DMS114 treated with DMSO at 0.1 percent for 48 hours (cell line): Measurements from ENCODE around the gene PNMA8C.
"Not testable (repeated sequence)": the region's sequence is repeated elsewhere in the genome, so short reads cannot be mapped to it uniquely, and the experiment has no call there.

ENCODE experiments used
- DNase-seq: peaks from one replicate; lab custom pipeline; 2025; ENCODE audit not compliant: unreplicated experiment; lab: John Stamatoyannopoulos, UW

The PNMA8C gene

DNA sequence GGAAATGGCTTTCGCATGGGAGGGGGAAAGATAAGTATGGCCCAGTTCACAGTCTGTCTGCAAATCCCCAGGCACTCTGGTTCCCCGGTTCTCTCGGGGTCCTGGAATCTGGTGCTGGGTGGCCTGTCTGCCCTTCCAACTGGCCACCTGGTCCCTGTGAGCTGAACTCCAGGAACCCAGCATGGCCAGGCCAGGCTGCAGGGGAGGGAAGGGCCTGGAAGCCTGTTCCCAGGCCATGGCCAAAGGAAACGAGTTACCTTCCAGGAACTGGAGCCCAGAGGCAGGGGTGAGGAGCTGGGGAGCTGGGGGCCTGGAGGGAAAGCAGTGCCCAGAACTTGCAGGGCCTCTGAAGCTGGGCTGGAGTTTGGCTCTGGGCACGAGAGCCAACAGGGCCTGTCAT, 19.1 kb upstream of the PNMA8C start:
- DNase-seq: no peak

- DNase-seq: no peak
These were observed 18.3 kb upstream of the PNMA8C start for GRCh38 chr19:46447006-46447405.

DNA sequence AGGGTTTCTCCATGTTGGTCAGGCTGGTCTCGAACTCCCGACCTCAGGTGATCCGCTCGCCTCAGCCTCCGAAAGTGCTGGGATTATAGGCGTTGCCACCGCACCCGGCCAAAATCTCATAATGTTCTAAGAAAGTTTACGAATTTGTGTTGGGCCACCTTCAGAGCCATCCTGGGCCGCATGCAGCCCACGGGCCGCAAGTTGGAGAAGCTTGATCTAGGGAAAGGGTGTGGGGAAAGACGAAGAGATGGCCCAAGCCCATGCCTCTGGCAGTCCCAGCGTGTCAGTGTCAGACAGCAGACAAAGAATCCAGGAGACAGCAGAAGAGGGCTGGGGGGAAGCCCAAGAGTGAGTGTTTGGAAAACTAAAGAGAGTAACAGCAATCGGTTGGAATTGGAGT, 17.3 kb upstream of the PNMA8C start:
- no peak for DNase-seq

DNA sequence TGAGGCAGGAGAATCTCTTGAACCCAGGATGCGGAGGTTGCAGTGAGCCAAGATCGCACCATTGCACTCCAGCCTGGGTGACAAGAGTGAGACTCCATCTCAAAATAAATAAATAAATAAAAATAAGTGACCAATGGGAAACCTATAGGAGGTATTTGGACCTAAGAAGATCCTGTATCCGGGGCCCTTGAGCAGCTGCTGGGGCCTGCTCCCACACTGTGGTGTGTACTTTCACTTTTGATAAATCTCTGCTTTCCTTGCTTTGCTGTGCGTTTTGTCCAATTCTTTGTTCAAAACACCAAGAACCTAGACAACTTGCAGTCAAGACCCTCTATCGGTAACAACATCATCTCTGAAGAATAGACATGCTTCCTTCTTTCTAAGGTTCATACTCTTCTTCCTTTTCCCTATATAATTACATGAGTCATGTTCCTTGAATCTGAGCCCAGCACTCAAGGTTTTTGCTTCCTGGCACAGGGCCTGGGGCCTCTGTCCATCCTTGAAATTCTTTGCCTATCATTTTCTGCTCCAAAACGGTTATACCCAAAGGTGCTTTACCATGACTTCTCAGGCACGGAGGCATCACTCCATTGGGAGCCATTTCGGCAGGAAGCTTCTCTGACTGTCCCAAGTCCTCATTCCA, 14.2 kb upstream of the PNMA8C start:
- no peak for DNase-seq

GRCh38 chr19:46441866-46442265, 13.1 kb upstream of the PNMA8C start:
- no peak for DNase-seq

DNA sequence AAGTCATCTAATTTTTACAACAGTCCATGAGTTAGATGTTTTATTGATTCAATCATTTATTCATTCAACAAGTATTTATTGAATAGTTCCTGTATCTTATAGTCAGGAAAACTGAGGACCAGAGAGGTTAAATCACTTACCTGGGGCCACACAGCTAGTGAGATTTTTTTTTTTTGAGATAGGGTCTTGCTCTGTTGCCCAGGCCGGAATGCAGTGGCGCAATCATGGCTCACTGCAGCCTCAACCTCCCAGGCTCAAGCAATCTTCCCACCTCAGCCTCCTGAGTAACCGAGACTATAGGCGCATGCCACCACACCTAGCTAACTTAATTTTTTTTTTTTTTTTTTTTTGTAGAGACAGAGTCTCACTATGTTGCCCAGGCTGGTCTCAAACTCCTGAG, 7.0 kb upstream of the PNMA8C start:
- DNase-seq: not testable (repeated sequence)

DNA sequence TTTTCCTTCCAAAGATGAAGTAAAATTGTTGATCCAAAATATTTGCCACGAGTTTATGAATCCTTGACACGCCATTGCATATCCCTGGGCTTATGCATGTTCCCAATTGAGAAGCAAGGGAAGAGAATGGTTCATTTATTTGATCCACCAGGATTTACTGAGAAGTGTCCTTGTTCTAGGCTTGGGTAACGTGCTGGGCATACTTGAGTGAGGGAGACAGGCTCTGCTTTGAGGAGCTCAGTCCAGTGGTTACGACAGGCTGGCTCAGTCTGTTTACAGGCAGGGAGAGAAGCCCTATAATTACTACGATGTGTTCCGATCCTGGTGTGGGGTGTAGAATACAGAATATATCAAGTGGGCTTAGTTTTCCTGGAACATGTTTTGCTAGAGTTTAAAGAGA, 6.3 kb upstream of the PNMA8C start:
- no peak for DNase-seq

GRCh38 chr19:46433470-46433869, 4.7 kb upstream of the PNMA8C start:
- not testable (repeated sequence) for DNase-seq

DNA sequence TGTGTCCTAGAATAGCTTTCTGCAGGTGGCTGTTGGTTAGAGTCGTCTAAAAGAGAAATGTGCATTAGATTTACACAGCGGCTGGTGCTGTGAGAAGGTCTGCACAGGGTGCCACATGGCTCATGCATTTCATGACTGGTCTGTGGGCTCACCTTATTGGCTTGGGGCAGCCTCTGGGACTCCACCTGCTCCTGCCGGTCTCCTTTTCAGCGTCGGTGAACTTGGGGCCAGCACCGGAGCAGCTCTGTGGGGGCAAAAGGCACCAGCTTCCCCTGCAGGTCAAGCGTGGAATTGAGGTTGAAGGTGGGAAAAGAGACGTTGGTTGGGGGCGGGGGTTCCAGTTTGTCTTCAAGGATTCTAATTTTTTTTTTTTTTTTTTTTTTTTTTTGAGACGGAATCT, 3.1 kb upstream of the PNMA8C start:
- no peak for DNase-seq

GRCh38 chr19:46429999-46430398, 1.3 kb upstream of the PNMA8C start:
- no peak for DNase-seq

DNA sequence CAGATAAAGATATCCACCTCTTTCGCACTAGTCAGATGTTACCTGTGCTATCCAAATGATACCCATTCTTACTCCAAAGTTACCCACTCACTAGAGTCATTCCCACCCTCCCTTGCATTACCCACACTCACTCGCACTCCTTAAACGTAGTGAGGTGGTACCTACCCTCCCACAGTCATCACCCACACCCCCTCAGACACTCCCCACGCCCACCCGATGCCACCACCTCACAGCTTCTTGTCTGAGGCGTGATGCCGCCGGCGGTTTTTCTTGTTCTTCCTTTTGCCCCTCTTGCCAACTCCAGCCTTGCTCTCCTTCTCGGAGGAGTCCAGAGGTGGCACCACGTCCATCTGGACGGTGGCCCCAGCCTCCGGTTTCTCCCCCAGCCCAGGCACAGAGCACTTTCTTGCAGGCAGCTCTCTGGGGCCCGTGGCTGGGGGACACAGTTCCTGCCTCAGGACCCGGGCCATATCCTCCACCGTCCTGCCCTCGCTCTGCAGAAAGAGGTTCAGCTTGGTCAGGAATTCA, 1.2 kb downstream of the PNMA8C start:
- DNase-seq: no peak

DNA sequence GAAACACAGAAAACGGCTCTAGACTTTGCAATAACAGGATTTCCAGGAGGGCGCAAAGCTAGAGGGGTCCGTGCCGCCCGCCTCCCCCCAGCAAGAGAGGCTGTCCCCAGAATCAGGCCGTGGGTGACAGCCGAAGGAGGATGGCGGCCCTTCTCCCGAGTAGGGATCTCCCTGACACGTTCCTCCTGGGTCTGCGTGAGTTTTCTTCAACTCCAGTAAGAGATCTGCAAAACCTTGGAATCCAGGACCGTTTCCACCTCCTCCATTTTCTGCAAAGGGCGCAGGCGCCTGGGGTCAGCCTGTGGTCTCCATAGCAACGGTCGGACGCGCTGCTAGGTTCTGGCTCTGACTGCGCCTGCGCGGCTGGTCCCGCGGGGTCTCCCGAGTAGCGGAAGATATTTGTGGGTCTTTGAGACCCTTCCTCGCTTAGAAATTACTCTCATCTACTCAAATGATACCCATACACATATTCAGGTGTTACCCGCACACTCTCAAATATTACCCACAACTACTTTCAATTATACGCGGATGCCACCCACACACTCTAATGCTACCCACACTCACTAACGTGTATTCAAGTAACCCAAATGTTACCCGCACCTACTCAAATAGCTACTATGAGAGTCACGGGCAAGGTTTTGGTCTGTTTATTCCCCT, 2.1 kb downstream of the PNMA8C start:
- peak; percentile 60 for DNase-seq

GRCh38 chr19:46426035-46426505, 2.7 kb downstream of the PNMA8C start:
- DNase-seq: no peak

GRCh38 chr19:46423188-46423587, 5.5 kb downstream of the PNMA8C start:
- no peak for DNase-seq

- no peak for DNase-seq
These were observed 6.4 kb downstream of the PNMA8C start for GRCh38 chr19:46422344-46422743.

DNA sequence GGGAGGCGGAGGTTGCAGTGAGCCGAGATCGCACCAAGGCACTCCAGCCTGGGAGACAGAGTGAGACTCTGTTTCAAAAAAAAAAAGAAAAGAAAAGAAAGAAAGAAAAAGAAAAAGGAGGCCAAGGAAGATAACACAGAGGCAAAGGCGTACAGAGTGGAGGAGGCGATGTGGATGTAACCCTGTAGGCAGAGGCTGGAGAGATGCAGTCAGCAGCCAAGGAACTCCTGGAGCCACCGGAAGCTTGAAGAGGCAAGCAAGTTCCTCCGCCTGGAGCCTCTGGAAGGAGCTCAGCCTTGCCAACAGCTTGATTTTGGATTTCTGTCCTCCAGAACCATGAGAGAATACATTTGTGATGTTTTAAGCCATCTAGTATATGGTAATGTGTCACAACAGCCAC, 8.7 kb downstream of the PNMA8C start:
- DNase-seq: no peak

GRCh38 chr19:46415804-46416709, 12.7 kb downstream of the PNMA8C start:
- peak; percentile 45 for DNase-seq

DNA sequence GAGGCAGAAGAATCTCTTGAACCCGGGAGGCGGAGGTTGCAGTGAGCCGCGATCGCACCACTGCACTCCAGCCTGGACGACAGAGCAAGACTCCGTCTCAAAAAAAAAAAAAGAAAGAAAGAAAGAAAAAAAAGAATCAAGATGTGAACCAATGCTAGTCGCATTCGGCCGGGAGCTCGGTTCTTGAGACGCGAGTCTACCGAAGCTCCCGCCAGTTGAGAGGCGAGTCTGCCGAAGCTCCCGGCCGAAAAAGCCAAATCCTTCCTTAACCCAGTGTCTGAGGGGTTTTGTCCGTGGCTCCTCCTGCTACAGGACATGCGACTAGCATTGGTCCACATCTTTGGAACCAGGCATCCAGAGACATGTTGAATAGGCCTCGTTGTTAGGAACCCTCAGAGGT, 13.8 kb downstream of the PNMA8C start:
- not testable (repeated sequence) for DNase-seq

DNA sequence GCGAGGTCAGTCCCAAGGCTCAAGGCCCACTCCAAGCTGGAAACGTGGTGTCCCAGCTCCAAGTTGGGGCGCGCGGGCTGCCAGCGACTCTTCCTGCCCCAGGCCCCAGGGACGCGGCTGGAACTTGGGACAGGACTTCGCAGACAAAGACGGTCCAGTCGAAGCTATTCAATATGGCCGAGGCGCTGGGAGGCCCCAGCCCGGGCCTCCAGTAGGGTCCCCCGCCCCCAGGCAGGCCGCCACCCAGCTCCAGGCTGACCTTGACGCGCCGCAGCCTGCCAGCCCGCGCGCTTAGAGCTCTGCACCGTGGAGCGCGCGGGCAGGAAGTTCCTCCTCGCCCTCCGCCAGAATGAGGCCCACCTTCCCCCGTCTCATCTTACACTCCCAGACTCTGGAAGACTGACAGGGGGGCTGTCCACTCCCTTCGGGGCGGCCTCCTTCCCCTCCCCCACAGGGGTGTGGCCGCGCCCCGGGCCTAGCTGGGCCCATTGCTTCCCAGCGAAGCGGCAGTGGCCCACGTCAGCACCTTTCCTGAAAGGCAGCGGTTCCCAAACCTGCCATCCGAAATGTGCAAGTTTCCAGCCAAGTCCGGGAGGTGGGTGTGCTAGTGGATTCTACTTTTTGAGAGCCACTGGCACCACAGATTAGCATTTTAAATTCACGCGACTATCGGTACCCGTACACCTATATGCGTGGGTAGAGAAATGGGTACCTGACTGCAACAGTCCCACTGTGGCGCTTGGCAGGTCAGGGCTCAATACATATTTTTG, 15.3 kb downstream of the PNMA8C start, which contains the start of gene CCDC8:
CCDC8 (minus strand) TSS at position 303 of the 770 bp plus-strand sequence. CDS start 754 bp downstream, outside the sequence.
- peak; percentile 76 for DNase-seq

DNA sequence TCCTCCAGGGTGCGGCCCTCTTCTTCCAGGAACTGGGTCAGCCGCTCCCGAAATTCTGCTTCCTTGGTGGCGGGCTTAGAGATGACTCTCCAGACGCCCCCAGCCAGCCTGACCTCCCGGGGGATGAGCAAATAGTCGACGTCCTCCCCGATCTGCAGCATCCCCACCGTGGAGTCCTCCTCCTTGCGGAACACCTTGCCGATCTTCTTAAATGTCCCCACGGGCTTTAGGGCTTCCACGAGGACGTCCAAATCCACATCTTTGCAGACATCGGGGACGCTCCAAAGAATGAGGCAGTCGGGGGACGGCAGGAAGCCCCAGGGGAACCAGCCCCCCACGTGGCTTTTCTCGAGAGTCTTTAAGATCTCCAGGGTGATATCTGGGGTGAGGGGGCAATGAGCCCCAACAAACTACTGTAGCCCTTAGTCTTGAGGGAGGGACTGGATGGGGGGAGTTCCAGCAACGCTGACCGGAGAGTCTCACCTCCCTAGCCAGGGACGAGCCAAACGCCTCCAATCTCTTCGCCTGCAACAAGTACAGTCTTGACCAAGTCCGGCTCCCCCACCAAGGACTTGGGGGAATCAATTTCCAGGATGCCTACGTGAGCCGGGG, 16.0 kb downstream of the PNMA8C start:
- no peak for DNase-seq
